ENCODE measurements around the gene KNDC1. TPM values are rescaled to one million over a fixed set of nuclear protein-coding genes. Genes with fewer than 3 reads are reported as not detected.
"Not testable (repeated sequence)": the region's sequence is repeated elsewhere in the genome, so short reads cannot be mapped to it uniquely, and the experiment has no call there.

KNDC1 gene
- under 1 TPM in 3 of 6 donors, not detected in 3; 0.04 to 0.08 (median 0.08) TPM for polyA plus RNA-seq (ENCODE audit: low read depth in 6 of 6)

GRCh38 chr10:133159950-133160825 is at the start of gene KNDC1:
Gene KNDC1, plus strand, starts transcription at chr10:133160219. Its CDS starts 249 bp downstream, at chr10:133160468.
- Mint-ChIP-seq H3K27me3 (peaks cover 12 to 36% (median 22%) of the 10 kb centered on the region in 3 donors), H3K4me3 (peak within 1 kb of the TSS in 7 of 8 donors; percentile 29 to 65 (median 47)), H3K36me3 (peaks cover 0 to 8% of the 10 kb centered on the region in 2 donors), H3K9me3 (no peaks in the 10 kb centered on the region), H3K4me1 (peaks cover 0 to 4% (median 2%) of the 10 kb centered on the region in 3 donors), H3K27ac (no peak within 1 kb of the TSS)
- DNase-seq = no peak
- peak; percentile 40 to 49 for ATAC-seq (ENCODE audit: low read depth in 2 of 2)

- Mint-ChIP-seq H3K9me3 (peaks cover 17 to 29% (median 20%) of the 10 kb centered on the region in 7 donors), H3K27ac (no peak overlapping the region), H3K4me1 (no peaks in the 10 kb centered on the region), H3K36me3 (peaks cover 0 to 30% of the 10 kb centered on the region in 2 donors), H3K27me3 (peaks cover 11 to 20% (median 11%) of the 10 kb centered on the region in 3 donors), H3K4me3 (no peak overlapping the region)
- DNase-seq (no peak), ATAC-seq (ENCODE audit: low read depth in 2 of 2) (no peak)
Measured at GRCh38 chr10:133110609-133111275, 49.3 kb upstream of the KNDC1 start.

GRCh38 chr10:133111640-133112039 is 48.4 kb upstream of the KNDC1 start:
- ATAC-seq (ENCODE audit: low read depth in 2 of 2); DNase-seq; H3K27ac Mint-ChIP-seq; H3K4me1 Mint-ChIP-seq: not testable (repeated sequence)
- Mint-ChIP-seq H3K36me3 (peaks cover 0 to 30% of the 10 kb centered on the region in 2 donors), H3K27me3 (peaks cover 11 to 20% (median 11%) of the 10 kb centered on the region in 3 donors), H3K9me3 (peaks cover 17 to 28% (median 20%) of the 10 kb centered on the region in 7 donors), H3K4me3 (peak overlapping the region in 1 of 8 donors; percentile 9)

- Mint-ChIP-seq H3K4me1 (no peaks in the 10 kb centered on the region), H3K27ac (no peak overlapping the region), H3K27me3 (peaks cover 6 to 20% (median 11%) of the 10 kb centered on the region in 3 donors), H3K36me3 (peaks cover 0 to 16% of the 10 kb centered on the region in 2 donors), H3K9me3 (peaks cover 6 to 17% (median 10%) of the 10 kb centered on the region in 7 donors), H3K4me3 (no peak overlapping the region)
- DNase-seq = no peak
- no peak for ATAC-seq (ENCODE audit: low read depth in 2 of 2)
Measured at GRCh38 chr10:133113146-133113830, 46.7 kb upstream of the KNDC1 start.

GRCh38 chr10:133113847-133114246 is 46.2 kb upstream of the KNDC1 start:
- Mint-ChIP-seq H3K27me3 (peaks cover 9 to 20% (median 11%) of the 10 kb centered on the region in 3 donors), H3K36me3 (peaks cover 0 to 16% of the 10 kb centered on the region in 2 donors), H3K27ac (no peak overlapping the region), H3K4me1 (no peaks in the 10 kb centered on the region), H3K9me3 (peaks cover 6 to 20% (median 14%) of the 10 kb centered on the region in 7 donors), H3K4me3 (no peak overlapping the region)
- DNase-seq = no peak
- no peak for ATAC-seq (ENCODE audit: low read depth in 2 of 2)

GRCh38 chr10:133114251-133114650 is 45.8 kb upstream of the KNDC1 start:
- no peak overlapping the region for H3K27ac Mint-ChIP-seq
- ATAC-seq (ENCODE audit: low read depth in 2 of 2) (no peak), DNase-seq (no peak)
- no peak overlapping the region for H3K4me3 Mint-ChIP-seq
- peaks cover 0 to 16% of the 10 kb centered on the region in 2 donors for H3K36me3 Mint-ChIP-seq
- peaks cover 6 to 22% (median 14%) of the 10 kb centered on the region in 7 donors for H3K9me3 Mint-ChIP-seq
- no peaks in the 10 kb centered on the region for H3K4me1 Mint-ChIP-seq
- H3K27me3 Mint-ChIP-seq = peaks cover 10 to 18% (median 11%) of the 10 kb centered on the region in 3 donors

GRCh38 chr10:133114726-133115452 is 45.1 kb upstream of the KNDC1 start:
- Mint-ChIP-seq H3K4me3 (no peak overlapping the region), H3K27me3 (peaks cover 10 to 15% (median 11%) of the 10 kb centered on the region in 3 donors), H3K4me1 (no peaks in the 10 kb centered on the region), H3K27ac (no peak overlapping the region), H3K9me3 (peaks cover 4 to 24% (median 14%) of the 10 kb centered on the region in 7 donors), H3K36me3 (peaks cover 0 to 14% of the 10 kb centered on the region in 2 donors)
- ATAC-seq (ENCODE audit: low read depth in 2 of 2) = no peak
- DNase-seq = no peak

GRCh38 chr10:133115453-133115842 is 44.6 kb upstream of the KNDC1 start:
- Mint-ChIP-seq H3K9me3 (peaks cover 4 to 23% (median 14%) of the 10 kb centered on the region in 7 donors), H3K4me1 (no peaks in the 10 kb centered on the region), H3K4me3 (no peak overlapping the region), H3K27me3 (peaks cover 8 to 11% (median 11%) of the 10 kb centered on the region in 3 donors), H3K27ac (no peak overlapping the region), H3K36me3 (peaks cover 2 to 14% of the 10 kb centered on the region in 2 donors)
- DNase-seq = no peak
- no peak for ATAC-seq (ENCODE audit: low read depth in 2 of 2)

GRCh38 chr10:133115976-133116375 is 44.0 kb upstream of the KNDC1 start:
- ATAC-seq (ENCODE audit: low read depth in 2 of 2) (no peak), DNase-seq (no peak)
- H3K27me3 Mint-ChIP-seq = peaks cover 6 to 11% (median 9%) of the 10 kb centered on the region in 3 donors
- peaks cover 5 to 14% of the 10 kb centered on the region in 2 donors for H3K36me3 Mint-ChIP-seq
- H3K4me1 Mint-ChIP-seq = no peaks in the 10 kb centered on the region
- no peak overlapping the region for H3K4me3 Mint-ChIP-seq
- H3K9me3 Mint-ChIP-seq = peaks cover 4 to 23% (median 14%) of the 10 kb centered on the region in 7 donors
- H3K27ac Mint-ChIP-seq = no peak overlapping the region

GRCh38 chr10:133116455-133116854 is 43.6 kb upstream of the KNDC1 start:
- Mint-ChIP-seq H3K9me3 (peaks cover 4 to 23% (median 14%) of the 10 kb centered on the region in 7 donors), H3K27ac (no peak overlapping the region), H3K4me1 (no peaks in the 10 kb centered on the region), H3K27me3 (peaks cover 5 to 9% (median 8%) of the 10 kb centered on the region in 3 donors), H3K36me3 (peaks cover 5 to 14% of the 10 kb centered on the region in 2 donors), H3K4me3 (no peak overlapping the region)
- ATAC-seq (ENCODE audit: low read depth in 2 of 2) = no peak
- DNase-seq = no peak

- H3K4me3 Mint-ChIP-seq = no peak overlapping the region
- ATAC-seq (ENCODE audit: low read depth in 2 of 2) (no peak), DNase-seq (no peak)
- peaks cover 4 to 23% (median 14%) of the 10 kb centered on the region in 7 donors for H3K9me3 Mint-ChIP-seq
- no peaks in the 10 kb centered on the region for H3K4me1 Mint-ChIP-seq
- no peak overlapping the region for H3K27ac Mint-ChIP-seq
- peaks cover 0 to 9% (median 1%) of the 10 kb centered on the region in 3 donors for H3K27me3 Mint-ChIP-seq
- H3K36me3 Mint-ChIP-seq = peaks cover 5 to 14% of the 10 kb centered on the region in 2 donors
Measured at GRCh38 chr10:133117036-133117687, 42.9 kb upstream of the KNDC1 start.

GRCh38 chr10:133117688-133118071 is 42.3 kb upstream of the KNDC1 start:
- Mint-ChIP-seq H3K36me3 (peaks cover 5 to 14% of the 10 kb centered on the region in 2 donors), H3K4me1 (no peaks in the 10 kb centered on the region), H3K27ac (peak overlapping the region in 1 of 6 donors; percentile 15), H3K9me3 (peaks cover 4 to 22% (median 14%) of the 10 kb centered on the region in 7 donors), H3K4me3 (no peak overlapping the region), H3K27me3 (peaks cover 0 to 9% (median under 1%) of the 10 kb centered on the region in 3 donors)
- ATAC-seq (ENCODE audit: low read depth in 2 of 2) (no peak), DNase-seq (no peak)

All from naive B cell (primary cell).